Forelimb muscle (tissue), 1 donor: ENCODE results near the gene PDSS2. TPM values are rescaled to one million over a fixed set of nuclear protein-coding genes. Genes with fewer than 3 reads are reported as not detected.

Experiments
- DNase-seq: peaks from one replicate; pipeline ENCODE4 v3.0.0-alpha.2; 2013; ENCODE audit warnings: low read depth
- polyA plus RNA-seq: library from polyadenylated mRNA; unstranded; fragments of 120-200 nt; gene quantifications from one replicate; pipeline ENCODE4 v1.2.1, GENCODE V29; 2013; ENCODE audit not compliant: insufficient read length

PDSS2 gene
- polyA plus RNA-seq, 1 donor = 8.2 TPM

DNA sequence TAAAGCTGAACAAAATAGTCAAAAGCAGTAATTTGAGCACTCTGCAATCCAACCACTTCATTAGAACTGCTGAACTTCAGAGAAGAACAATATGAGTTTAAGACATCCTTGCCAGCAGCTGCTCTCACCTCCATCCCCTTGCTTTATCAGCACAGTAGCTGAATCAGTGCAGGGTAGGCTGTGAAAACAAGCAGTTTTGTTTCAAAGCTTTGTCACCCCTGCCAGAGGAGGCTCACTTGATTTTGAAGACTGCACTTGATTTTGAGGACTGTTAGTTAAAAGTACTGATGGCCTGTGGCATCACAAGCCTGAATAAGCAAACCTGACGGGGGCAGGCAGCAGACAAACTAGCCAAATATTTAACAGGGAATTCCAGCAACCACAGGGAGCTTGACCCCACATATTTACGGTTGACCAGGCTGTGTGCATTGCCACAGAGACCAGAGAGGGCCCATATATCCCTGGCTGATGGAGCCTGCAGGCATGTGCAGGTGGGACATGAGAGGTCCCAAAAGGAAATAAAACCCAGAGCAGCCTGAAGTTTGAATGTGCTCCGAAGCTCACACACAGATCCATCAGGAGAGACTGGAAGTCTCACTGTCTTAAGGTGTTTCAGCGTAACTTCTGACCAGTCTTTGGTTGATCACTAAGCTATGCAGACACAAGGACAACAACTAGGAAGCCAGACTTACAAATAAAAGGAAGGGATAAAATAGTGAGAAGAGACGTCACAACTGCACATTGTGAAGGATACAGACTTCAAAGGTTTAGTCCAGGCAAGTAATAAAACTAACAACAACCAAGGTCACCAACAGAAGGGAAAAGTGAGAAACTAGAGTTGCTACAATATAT is 97.4 kb downstream of the PDSS2 start:
- DNase-seq = no peak

DNA sequence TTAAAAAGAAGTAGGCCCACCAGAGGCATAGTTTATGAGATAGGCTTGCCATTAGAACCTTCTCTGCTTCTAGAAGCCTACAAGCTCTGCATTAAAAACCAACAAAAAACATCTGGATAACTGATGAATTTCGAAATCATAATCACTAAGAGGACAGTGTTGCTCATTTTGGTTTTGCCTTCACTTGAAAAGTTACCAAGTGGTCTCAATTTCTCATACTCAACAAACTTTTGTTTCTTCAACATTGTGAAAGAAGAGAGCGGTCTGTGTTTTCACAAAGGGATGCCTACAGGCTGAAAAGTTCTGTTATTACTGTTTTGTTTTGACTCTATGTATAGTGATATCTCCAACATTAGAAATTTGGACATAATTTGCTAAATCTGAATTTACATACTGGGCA is 98.9 kb downstream of the PDSS2 start:
- no peak for DNase-seq

DNA sequence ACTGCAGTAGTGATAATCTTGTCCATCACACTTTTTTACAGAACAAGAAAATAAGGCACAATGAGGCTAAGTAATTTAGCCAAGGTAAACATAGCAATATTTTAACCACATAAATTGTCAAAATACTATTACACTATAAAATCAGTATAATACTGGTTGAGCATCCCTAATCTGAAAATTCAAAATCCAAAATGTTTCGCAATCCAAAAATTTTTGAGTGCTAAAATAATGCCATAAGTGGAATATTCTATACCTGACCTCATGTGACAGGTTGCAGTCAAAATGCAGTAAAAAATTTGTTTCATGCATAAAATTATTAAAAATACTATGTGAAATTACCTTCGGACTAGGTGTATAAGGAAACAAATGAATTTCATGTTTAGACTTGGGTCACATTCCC is 101.5 kb downstream of the PDSS2 start:
- no peak for DNase-seq

DNA sequence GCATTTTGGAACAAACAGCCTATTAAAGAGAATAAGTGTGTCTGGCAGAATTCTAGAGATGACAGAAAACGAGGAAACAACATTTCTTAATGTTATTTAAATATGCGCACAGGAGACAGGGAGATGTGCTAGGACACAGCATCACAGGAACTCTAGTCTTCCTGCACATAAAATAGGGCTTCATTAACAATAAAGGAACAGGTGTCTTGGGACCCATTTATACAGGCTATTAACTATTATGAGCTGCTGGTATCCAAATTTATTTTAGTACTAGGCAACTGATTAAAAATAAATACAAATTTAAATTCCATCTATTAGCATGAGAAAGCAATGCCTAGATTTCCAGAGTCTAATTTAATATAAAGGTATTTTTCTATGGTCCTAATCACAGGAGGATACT is 102.3 kb downstream of the PDSS2 start:
- no peak for DNase-seq

DNA sequence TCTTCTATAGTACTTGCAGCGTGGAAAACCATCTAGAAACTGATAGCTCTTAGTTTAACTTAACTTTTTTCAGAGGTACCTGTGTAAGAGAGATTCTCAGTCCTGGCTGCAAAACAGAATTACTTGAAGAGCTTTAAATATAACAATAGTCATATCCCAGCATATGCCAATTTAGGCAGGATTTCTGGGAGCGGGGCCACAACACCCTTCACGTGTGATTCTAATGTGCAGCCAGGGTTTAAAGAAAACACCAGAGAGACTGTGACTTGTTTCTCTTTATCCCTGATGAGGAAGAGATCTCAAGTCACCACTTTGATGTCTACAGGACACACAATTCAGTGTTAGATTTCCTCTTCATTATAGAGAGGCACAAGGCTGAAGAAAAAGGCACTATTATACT is 103.7 kb downstream of the PDSS2 start:
- no peak for DNase-seq

DNA sequence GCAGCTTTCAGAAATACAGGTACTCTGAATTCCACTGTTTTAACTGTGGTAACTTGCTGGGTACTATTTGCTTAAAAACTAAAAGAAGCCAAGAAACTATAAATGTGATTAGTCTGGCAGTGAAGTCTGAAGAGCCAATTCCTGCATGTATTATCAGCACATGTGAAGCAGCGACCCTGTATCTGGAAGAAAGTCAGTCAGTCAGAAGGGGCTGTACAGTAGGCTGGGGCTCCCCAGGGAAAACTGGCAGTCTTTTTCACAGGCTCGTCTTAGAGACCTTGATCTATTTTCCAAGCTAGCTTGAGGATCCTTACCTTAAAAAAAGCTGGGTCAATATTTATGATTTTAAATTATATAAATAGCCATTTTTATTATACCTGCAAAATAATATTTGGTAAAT is 104.9 kb downstream of the PDSS2 start:
- no peak for DNase-seq

DNA sequence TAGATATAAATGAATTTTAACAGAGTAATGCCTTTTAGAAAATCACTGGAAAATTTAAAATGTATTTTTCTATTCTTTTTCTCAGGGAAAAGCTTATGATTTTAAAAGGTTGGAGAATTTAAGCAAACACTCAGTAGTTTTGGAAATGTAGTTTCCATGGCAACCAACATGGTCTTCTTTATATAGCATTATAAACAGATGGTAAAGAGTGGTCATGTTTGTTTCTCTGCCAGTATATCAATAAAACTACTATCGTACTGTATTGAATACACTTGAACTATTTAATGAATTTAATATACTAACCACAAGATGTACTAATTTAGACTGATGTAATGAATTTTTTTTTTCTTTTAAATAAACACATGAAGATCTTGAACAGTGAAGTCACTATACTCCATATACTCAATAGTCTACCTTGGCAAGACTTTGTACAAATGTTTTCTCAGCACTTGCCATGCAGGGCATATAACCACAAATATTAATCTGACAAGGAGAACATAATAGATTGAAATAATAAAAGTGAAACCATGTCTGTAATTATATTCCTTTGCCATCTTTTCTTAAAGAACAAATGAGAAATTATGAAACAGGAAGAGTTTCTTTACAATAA is 105.5 kb downstream of the PDSS2 start:
- peak; percentile 45 for DNase-seq

DNA sequence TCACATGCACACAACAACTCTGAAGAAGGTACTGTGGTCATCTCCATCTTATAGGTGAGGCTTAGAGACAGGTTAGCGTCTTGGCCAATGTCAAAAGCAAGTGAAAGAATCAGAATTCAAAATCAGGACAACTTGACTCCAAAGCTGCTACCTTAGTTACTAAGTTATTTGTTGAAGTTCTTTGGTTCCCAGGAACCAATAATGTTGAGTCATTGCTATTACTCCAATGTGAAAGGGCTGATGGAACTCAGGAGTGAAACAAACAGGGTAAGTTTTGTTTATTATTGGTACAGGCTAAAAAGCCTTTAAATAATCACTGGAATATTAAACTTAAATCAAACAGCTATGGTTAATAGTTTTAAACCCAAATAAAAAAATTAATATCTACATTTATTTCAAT is 111.1 kb downstream of the PDSS2 start:
- DNase-seq = no peak

DNA sequence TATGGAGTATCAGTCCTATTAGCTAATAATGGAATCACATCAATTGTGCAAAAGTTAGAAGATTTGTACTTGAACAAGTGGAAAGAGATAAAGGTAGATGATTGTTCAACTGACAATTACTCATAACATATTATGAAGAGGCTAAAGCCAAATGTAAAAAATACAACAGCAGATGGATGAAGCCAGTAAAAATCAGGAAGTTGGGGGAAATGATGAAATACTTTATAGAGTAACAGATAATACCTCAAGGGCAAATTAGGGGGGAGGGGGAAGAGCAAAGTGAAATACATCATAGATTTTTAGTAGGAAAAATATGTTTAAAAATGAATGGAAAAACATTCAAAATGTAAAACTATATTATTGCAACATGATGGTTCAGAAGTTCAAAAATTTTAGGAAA is 114.0 kb downstream of the PDSS2 start:
- DNase-seq = no peak

DNA sequence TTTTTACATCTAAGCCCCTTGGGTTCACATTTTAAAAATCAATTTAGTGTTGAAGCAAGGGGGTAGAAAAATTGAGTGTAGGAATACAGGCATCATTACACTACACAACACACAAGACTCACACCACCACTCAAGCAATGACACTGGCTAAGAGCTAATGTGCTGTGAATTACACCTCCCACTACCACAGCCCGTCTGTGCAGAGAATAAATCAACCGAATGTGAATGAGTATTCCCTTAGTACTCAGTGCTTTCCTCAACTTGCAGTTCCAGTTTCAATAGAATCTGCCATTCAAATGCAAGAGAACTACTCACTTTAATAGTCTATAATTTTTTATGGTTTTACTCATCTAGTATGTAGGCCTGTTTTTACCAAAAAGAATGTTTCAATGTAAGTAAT is 114.4 kb downstream of the PDSS2 start:
- no peak for DNase-seq

DNA sequence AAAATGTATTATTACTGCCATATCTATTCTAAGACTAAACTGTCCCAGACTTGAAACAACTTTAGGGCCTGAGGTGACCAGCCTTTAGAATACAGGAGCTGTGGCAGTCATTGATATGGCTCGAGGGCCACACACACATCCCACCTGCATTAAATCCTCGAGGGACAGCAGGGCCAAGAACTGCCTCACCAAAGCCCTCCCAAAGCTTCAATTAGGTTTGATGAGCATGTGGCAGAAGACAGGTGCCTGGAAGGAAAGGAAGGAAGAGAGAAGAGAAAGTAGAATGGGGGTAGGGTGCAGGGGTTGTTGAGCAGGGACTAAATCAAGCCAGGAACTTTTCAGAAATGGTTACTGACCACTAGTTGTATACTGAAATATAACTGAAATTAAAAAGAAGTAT is 115.0 kb downstream of the PDSS2 start:
- DNase-seq = no peak

DNA sequence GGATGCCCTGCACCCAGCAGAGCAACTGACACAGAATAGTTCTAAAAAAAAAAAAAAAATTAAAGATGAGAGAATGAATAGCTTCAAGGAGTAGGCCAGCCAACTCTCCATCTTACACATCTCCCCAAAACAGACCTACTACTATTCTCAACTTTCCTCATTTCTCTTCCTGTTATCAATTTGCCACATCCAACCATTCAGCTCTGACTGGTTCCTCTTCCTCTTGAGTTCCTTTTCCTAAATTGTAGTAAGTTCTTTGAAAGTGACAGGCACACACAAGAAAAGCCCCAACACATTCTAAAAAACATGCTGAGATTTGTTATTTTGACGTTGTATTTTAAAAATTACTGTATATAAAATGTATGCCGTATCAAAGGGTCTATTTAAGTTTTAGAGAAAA is 117.2 kb downstream of the PDSS2 start:
- DNase-seq = no peak

DNA sequence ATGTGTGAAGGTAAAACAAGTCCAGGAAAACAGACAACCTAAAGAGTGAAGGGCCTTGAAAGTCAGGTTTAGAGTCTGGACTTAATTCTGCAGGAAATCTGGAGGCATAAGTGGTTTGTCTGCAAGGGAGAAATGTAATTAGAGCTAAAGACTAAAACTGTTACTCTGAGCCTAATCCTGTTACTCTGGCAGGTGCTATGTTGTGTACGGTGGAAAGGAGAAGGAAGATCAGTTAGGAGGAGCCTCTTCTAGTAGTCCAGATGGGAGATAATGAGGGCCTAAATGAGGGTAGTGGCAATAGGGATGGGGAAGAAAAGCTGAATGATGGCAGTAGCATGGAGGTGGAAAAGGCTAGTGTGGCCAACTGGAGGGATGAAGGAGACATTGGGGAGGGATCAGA is 118.5 kb downstream of the PDSS2 start:
- no peak for DNase-seq

DNA sequence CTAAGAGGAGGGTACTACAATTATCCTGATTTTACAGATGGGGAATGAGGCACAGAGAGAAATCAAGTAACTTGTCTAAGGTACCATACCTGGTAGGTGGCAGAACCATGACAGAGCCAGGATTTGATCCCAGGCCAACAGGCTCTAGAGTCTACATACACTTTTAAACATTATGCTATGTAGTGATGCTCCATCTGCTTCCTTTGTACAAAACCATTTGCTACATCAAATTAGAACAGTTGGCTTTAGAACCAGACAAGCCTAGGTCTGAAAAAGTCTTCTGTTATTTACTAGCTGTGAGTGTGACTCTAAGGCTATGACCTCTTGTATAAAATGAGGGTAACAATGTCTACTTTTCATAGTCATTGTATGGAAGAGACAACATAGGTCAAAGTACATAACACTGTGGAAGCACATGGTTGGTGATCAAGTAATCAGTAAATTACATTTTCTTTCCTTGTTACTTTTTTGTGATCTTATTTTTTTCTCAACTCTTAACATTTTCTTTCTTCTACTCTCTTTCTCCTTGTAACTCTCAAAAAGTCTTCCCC is 122.1 kb downstream of the PDSS2 start:
- no peak for DNase-seq

DNA sequence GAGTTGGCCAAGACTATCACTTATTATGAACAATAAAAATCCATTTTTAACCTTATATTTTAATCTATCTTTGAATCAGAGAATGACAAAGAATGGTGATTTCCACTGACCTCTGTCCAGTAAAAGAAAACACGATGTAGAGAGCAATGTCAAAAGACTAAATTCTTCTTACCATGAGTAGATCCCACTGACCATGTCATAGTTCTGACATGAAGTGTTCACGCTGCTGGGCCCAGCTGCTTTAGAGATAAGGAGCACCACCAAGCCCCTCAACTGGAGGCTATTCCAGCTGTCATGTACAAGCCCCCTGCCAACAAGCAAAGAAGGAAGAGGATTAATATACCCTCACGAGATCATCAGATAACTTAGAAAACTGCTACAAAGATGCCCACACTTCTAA is 125.3 kb downstream of the PDSS2 start:
- no peak for DNase-seq

DNA sequence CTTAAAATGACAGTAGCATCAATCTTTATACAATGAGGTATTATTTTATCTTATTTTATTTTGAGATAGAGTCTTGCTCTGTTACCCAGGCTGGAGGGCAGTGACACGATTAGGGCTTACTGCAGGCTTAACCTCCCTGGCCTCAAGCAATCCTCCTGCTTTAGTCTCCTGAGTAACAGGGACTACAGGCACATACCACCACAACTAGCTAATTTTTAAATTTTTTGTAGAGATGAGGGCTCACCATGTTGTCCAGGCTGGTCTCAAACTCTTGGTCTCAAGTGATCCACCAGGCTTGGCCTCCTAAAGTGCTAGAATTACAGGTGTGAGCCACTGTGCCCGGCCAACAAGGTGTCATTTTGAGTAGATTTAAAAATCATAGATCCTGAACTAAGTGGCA is 125.9 kb downstream of the PDSS2 start:
- no peak for DNase-seq

DNA sequence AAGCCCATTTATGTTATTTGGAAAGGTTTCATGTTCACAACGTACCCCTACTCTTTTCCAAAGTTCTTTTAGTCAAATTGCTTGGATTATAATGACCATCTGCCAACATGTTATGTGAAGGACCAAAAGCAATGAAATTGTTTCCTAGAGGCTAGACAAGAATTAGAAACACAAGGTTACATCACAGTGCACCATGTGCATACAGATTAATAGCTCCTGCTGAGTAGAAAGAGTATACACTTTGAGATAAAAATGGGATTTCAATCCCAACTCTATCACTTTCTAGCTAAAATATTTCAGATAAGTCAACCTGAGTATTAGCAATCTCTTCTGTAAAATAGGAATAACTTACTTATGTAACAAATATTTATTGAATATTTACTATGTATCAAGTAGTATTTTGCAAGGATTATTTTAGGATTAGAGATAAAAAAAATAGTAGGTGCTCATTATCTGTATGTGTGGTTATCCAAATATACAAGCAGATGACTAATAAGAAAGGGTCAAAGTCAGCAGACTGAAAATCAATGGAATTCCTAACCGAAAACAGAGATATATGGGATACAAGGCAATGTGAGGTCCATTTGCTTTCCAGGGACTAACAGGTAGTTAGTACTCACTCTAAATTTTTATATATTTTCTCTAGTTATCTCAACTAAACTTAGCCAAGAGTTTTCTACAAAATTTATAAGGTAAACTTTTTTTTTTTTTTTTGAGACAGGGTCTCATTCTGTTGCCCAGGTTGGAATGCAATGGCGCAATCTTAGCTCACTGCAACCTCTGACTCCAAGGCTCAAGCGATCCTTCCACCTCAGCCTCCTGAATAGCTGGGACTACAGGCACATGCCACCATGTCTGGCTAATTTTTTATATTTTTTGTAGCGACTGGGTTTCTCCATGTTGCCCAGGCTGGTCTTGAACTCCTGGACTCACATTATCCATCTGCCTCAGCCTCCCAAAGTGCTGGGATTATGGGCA is 127.7 kb downstream of the PDSS2 start:
- DNase-seq = no peak

DNA sequence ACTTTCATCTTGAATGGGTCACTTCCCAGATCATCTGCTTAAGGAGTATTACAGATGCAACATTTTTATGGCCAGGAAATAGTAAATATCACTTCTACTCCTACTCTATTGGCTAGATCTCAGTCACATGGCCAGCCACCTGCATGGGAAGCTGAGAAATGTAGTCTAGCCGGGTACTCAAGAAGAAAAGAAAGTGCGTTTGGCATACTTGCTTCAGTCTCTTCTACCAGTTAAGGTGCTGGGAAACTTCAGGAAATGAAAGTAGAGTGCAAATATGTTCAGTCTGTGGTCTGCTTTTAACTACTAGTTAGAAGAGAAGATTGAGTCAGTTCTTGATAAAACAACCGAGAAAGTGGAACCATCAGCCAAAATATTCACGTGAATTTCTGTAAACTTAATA is 129.2 kb downstream of the PDSS2 start:
- no peak for DNase-seq

DNA sequence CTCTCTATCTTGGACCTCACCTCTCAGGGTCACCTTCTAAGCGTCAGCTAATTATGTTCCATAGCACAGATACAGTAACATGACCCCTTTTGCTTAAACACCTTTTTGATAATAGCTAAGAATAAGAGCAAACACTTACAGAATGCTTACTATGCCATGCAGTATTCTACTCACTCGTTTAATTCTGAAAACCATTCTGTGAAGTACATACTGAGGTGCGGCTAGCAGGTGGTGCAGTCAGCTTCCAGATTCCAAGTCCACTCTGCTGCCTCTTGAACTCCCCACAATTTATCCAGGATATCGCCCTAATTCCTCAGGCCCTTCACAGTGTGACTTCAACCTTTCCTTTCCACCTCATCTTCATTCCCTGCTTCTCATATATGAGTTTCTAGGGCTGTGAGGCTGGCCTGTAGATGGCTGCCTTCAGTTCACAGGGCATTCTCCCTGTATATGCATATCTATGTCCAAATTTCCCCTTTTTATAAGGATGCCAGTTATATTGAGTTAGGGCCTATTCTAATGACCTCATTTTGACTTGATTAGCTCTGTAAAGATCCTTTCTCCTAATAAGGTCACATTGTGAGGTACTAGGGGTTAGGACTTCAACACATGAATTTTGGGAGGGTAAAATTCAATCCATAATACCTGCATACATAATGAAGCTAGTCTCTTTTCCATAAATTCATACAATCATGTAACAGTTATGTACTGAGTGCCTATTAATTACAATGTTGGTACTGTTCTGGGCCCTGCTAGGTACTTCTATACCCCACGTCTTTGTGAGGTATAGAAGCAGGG is 130.1 kb downstream of the PDSS2 start:
- DNase-seq = no peak

DNA sequence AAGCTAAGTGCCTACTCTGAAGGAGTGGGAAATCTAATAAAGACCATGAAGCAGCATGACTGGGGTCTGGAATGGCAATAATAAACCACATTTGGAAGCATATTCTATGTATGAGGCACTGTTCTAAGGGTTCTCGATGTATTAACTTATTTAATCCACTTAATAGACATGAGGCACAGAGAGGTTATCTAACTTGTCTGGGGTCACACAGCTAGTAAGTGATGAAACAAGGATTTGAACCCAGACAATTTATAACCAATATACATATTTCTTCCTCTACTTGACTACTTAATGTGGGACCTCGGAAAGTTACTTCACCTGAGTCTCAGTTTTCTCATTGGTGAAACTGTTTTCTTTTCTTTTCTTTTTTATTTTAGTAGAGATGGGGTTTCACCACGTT is 131.3 kb downstream of the PDSS2 start:
- no peak for DNase-seq

DNA sequence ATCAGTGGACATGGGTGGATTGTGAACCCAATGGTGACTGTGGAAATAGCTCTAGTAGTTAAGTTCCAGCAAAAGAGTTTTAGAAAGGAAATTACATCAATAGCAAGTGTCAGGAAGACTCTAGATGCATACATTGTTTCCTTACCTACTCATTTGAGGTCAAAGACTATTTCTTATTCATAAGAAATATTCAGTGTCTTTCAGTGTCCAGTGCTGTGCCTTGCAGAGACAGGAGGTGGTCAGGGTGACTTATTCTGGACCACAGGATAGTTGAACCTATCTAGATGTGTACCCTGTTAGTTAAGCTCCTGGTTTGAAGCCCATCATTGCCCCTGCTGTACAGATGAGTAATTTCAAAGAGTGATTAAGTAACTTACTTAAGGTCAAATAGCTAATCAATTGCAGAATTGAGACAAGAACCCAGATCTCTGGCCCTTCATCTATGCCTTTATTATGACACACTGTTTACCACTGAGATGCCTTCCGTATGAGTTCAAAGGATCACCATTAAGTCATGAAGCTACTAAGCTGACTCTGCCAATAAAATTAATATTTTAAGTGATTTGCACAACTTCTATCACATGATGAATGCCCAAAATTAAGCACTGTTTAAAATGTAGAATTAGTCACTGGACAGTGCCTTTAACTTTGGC is 136.1 kb downstream of the PDSS2 start:
- DNase-seq = no peak
